NT2/D1 (cell line): ENCODE results near the gene NUDT15.
"Not testable (repeated sequence)": the region's sequence is repeated elsewhere in the genome, so short reads cannot be mapped to it uniquely, and the experiment has no call there.

Experiments used
- DNase-seq: peaks from one replicate; pipeline ENCODE4 v3.0.0-alpha.2; 2011; ENCODE audit warnings: low read depth, low spot score
- H3K27me3 ChIP-seq: 2 replicates; pipeline ENCODE4 v1.6.0; 2011; ENCODE audit warnings: mild to moderate bottlenecking; ENCODE audit not compliant: insufficient read length, insufficient read depth
- H3K36me3 ChIP-seq: 2 replicates; pipeline ENCODE4 v1.6.1; 2011; ENCODE audit warnings: mild to moderate bottlenecking, low read length, mixed read lengths; ENCODE audit not compliant: insufficient read depth, insufficient read length
- H3K4me1 ChIP-seq: 2 replicates; pipeline ENCODE4 v1.5.1; 2011; ENCODE audit not compliant: insufficient read depth, insufficient read length
- H3K4me3 ChIP-seq: 2 replicates; pipeline ENCODE4 v1.5.1; 2011; ENCODE audit warnings: low read depth; ENCODE audit not compliant: insufficient read length
- H3K9ac ChIP-seq: 2 replicates; pipeline ENCODE4 v1.6.0; 2011; ENCODE audit warnings: low read depth; ENCODE audit not compliant: insufficient read length
- H3K9me3 ChIP-seq: 2 replicates; pipeline ENCODE4 v1.5.1; 2011; ENCODE audit warnings: mild to moderate bottlenecking, low read length; ENCODE audit not compliant: insufficient read depth
- SUZ12 ChIP-seq: IDR thresholded peaks from 2 replicates; pipeline ENCODE4 v1.6.1; 2011; ENCODE audit not compliant: insufficient read length, insufficient read depth; ENCODE audit errors: extremely low read depth
- YY1 ChIP-seq: IDR thresholded peaks from 2 replicates; pipeline ENCODE4 v1.6.1; 2011; ENCODE audit not compliant: insufficient read length, insufficient read depth
- ZNF274 ChIP-seq: IDR thresholded peaks from 2 replicates; pipeline ENCODE4 v1.6.1; 2011; ENCODE audit warnings: mild to moderate bottlenecking, low read depth, low read length

NUDT15 gene

DNA sequence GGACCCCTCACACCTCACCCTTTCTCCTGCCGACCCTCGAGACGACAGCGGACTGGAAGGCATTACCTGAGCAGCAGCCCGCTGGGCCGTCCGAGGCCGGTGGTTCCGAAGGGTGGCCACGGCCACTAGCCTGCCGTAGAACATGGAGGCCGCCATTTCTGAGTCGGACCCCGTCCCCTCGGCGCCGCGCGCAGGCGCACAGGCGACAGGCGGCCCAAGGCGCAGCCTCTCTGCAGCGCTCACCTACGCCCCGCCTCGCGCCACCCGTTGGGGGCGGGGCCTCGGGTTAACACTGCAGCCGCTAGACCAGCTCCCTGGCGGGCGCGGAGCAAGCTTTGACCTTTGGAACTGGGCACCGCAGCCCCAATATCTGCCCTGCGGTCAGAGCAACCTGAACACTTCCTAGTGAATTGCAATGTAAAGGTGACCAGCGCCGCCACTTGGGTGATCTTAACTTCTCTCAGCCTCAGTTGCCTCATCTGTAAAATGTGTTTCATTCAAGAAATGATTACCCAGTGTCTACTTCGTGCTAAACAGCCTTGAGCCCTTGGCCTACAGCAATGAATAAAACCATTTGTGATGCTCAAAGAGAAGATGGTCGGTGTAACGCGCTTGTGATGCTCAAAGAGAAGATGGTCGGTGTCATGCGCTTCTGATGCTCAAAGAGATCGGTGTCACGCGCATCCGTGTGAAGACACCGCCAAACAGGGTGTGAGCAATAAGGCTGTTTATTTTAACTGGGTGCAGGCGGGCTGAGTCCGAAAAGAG, 36.2 kb upstream of the NUDT15 start, which contains the start of gene SUCLA2:
Gene SUCLA2 (minus strand): TSS at position 160 of the 768 bp plus-strand sequence. CDS start 4 bp downstream, at position 156.
- TF ChIP-seq YY1 (peak; percentile 75), SUZ12 (no peak)
- Histone ChIP-seq H3K9ac (peak within 1 kb of the TSS; percentile 92), H3K4me3 (peak within 1 kb of the TSS; percentile 89), H3K36me3 (peaks cover 11% of the 10 kb centered on the region), H3K27me3 (no peaks in the 10 kb centered on the region), H3K9me3 (no peaks in the 10 kb centered on the region), H3K4me1 (no peaks in the 10 kb centered on the region)
- peak; percentile 75 for DNase-seq

DNA sequence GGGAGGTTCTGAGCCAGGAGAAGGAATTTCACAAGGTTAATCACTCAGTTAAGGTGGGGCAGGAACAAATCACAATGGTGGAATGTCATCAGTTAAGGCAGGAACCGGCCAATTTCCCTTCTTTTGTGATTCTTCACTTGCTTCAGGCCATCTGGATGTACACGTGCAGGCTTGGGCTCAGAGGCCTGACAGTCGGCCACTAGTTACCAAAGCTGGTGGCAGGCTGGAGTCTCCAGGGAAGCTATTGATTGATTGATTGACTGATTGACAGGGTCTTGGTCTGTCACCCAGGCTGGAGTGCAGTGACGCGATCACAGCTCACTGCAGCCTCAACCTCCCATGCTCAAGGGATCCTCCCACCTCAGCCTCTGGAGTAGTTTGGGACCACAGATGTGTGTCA, 35.5 kb upstream of the NUDT15 start:
- H3K9me3 ChIP-seq, H3K27me3 ChIP-seq, H3K4me1 ChIP-seq, H3K36me3 ChIP-seq, DNase-seq, H3K9ac ChIP-seq, H3K4me3 ChIP-seq: not testable (repeated sequence)

DNA sequence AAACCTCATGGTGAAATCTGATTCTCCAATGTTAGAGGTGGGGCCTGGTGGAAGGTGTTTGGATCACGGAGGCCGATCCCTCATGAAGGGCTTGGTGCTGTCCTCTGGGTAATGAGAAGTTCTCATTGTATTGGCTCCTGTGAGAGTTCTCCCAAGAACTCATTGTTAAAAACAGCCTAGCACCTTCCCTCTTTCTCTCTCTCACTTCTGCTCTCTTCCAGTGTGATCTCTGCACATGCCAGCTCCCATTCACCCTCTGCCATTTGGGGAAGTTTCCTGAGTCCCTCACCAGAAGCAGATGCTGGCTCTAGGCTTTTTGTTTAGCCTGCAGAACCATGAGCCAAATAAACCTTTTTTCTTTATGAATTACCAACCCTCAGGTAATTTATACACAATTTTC, 33.3 kb upstream of the NUDT15 start:
- Histone ChIP-seq H3K27me3 (no peaks in the 10 kb centered on the region), H3K4me1 (no peaks in the 10 kb centered on the region), H3K9ac (no peak overlapping the region), H3K4me3 (no peak overlapping the region), H3K36me3 (no peaks in the 10 kb centered on the region), H3K9me3 (no peaks in the 10 kb centered on the region)
- DNase-seq: no peak
- TF ChIP-seq YY1 (no peak), SUZ12 (no peak), ZNF274 (no peak)

DNA sequence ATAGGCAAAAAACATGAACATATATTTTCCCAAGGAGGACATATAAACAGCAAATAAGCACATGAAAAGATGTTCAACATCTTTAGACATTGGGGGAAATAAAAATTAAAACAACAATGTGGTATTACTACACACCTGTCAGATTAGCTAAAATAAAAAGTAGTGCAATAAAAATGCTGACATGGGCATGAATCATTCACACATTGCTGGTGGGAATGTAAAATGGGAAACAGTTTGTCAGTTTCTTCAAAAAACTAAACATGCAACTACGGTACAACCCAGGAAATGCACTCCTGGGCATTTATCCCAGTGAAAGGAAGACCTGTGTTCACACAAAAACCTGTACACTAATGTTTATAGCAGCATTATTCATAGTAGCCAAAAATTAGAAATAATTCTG, 31.1 kb upstream of the NUDT15 start:
- no peaks in the 10 kb centered on the region for H3K4me1 ChIP-seq
- DNase-seq: no peak
- no peaks in the 10 kb centered on the region for H3K36me3 ChIP-seq
- no peaks in the 10 kb centered on the region for H3K9me3 ChIP-seq
- H3K27me3 ChIP-seq: no peaks in the 10 kb centered on the region
- no peak for TF ChIP-seq ZNF274
- H3K4me3 ChIP-seq: no peak overlapping the region
- no peak overlapping the region for H3K9ac ChIP-seq

DNA sequence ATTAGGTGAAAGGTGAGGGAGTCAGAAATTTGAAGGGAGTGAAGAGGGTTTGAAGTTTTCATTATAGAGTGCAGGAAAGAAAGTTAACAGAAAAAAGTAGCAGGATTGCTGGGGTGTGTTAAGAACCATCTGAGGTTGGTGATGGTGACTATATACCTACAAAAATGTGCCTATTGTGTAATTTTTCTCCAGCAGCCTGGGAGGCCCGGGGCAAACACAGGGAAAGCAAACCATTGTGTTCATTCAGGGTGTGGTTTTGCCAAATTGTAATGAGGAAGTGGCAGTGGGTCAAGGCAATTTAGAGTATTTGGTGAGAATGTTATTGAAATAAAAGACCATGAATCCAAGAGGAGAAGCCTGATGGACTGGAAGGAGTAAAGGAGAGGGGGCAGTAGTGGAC, 28.2 kb upstream of the NUDT15 start:
- TF ChIP-seq SUZ12 (no peak), ZNF274 (no peak), YY1 (no peak)
- H3K4me1 ChIP-seq: no peaks in the 10 kb centered on the region
- no peak for DNase-seq
- no peaks in the 10 kb centered on the region for H3K36me3 ChIP-seq
- H3K9ac ChIP-seq: no peak overlapping the region
- no peaks in the 10 kb centered on the region for H3K27me3 ChIP-seq
- no peak overlapping the region for H3K4me3 ChIP-seq
- 0 out of 2 replicates have a peak, but pooled peaks cover 10% of the 10 kb centered on the region for H3K9me3 ChIP-seq

DNA sequence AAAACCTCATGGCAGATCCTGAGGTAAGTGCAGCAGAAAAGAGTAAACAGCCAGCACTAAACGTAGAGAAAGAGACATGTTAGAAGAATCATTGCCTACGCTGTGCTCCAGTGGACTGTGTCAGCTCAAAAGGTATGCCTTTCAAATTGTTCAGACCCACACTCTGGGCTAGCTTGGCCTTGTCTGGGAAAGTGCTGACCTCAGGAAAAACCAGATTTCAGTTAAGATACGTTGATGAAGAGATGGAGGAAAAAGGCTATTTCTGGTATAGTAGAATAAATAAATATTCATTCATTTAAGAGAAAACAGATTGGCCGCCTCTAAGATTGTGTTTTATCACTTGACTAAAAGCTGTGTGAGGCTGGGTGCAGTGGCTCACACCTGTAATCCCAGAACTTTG, 26.8 kb upstream of the NUDT15 start:
- DNase-seq: no peak
- H3K9me3 ChIP-seq: 0 out of 2 replicates have a peak, but pooled peaks cover 10% of the 10 kb centered on the region
- TF ChIP-seq YY1: no peak
- no peak for TF ChIP-seq ZNF274
- TF ChIP-seq SUZ12: no peak
- H3K4me3 ChIP-seq: no peak overlapping the region
- H3K27me3 ChIP-seq: no peaks in the 10 kb centered on the region
- H3K36me3 ChIP-seq: no peaks in the 10 kb centered on the region
- H3K9ac ChIP-seq: no peak overlapping the region
- H3K4me1 ChIP-seq: no peaks in the 10 kb centered on the region

DNA sequence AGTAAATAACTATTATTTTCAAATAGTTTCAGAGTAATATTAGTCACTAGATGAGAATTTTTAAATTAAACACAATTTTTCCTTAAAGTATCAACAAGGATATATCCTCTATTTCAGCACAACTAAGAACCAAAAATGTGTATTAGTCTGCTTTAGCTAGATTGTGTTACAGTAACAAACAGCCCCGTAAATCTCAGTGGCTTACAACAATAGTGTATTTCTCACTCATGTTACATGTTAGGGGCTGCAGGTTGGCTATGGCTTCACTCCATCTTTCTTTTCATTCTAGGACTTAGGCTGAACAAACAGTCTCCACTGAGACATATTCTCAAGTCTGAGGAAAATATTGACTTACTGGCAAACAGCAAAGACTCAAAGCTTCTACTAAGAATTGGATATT, 24.9 kb upstream of the NUDT15 start:
- TF ChIP-seq SUZ12: no peak
- TF ChIP-seq ZNF274: no peak
- no peak for TF ChIP-seq YY1
- no peaks in the 10 kb centered on the region for H3K27me3 ChIP-seq
- H3K4me3 ChIP-seq: no peak overlapping the region
- H3K9me3 ChIP-seq: 0 out of 2 replicates have a peak, but pooled peaks cover 10% of the 10 kb centered on the region
- DNase-seq: no peak
- H3K9ac ChIP-seq: no peak overlapping the region
- no peaks in the 10 kb centered on the region for H3K4me1 ChIP-seq
- no peaks in the 10 kb centered on the region for H3K36me3 ChIP-seq
